VCaP (cell line): ENCODE data around the gene SAP30.
A peak's percentile ranks its signal among the peaks of the same experiment; 100 is the strongest.

ENCODE experiments used
- H3K27ac ChIP-seq: fragments of 450-650 bp; 2 replicates; pipeline ENCODE4 v1.5.1; 2017
- TF ChIP-seq, protein P1 (sequence below): fragments of 450-650 bp; conservative IDR thresholded peaks from 2 replicates; pipeline ENCODE4 v1.5.1; 2017; ENCODE audit warnings: mild to moderate bottlenecking, moderate library complexity

Gene SAP30

DNA sequence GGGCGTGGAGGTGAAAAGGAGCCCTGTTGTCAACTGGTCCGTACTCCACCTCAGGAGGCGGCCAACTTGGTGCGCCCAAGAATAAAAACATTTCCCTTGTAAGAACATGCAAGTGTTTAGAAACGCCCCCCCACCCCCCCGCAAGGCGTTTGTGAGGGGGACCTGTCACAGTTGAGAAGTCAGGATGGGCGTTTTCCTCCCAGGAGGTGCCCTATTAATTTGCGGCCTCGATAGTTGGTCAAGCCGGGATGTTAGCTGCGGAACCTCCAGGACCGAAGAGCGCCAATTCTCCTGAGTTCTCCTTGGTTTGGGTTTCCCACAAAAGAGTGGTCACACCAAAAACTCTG, 651 bp upstream of the SAP30 start:
- TF ChIP-seq, protein P1, sequence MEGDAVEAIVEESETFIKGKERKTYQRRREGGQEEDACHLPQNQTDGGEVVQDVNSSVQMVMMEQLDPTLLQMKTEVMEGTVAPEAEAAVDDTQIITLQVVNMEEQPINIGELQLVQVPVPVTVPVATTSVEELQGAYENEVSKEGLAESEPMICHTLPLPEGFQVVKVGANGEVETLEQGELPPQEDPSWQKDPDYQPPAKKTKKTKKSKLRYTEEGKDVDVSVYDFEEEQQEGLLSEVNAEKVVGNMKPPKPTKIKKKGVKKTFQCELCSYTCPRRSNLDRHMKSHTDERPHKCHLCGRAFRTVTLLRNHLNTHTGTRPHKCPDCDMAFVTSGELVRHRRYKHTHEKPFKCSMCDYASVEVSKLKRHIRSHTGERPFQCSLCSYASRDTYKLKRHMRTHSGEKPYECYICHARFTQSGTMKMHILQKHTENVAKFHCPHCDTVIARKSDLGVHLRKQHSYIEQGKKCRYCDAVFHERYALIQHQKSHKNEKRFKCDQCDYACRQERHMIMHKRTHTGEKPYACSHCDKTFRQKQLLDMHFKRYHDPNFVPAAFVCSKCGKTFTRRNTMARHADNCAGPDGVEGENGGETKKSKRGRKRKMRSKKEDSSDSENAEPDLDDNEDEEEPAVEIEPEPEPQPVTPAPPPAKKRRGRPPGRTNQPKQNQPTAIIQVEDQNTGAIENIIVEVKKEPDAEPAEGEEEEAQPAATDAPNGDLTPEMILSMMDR: no peak
- H3K27ac ChIP-seq: peak overlapping the region; percentile 82

DNA sequence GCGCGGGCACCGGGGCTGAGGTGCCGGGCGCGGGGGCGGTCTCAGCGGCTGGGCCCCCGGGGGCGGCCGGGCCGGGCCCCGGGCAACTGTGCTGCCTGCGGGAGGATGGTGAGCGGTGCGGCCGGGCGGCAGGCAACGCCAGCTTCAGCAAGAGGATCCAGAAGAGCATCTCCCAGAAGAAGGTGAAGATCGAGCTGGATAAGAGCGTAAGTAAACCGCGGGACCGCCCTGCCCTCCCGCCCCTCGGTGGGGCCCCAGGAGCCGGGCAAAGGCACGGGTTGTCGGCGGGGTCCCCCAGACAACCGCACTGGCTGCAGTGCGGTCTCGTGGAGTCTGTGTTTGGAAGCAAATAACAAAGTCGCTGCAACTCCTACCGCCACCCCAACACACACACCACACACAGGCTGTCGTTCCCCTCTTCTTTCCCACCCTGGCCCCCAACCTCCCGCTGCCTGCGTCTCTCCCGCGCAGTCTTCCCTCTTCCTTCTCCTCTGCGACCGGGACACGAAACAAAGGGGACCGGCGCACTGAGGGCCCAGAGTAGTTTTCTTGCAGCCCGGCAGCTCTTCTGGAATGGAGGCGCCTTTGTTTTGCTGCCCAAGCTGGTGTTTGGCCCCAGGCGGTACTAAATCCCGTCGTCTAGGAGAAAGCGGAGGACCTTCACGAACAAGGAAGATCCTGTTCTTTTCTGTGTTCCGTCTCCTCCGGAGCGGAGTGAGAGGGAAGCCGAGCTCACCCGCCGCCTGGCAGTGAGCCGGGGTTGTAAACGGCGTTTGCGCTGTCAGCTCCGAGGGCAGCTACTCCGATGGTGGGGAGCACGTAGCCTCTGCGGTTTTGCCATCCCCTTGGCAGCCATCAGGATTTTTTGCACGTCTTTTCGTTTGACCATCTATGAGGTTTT, 788 bp downstream of the SAP30 start:
- TF ChIP-seq, protein P1: no peak
- peak overlapping the region; percentile 82 for H3K27ac ChIP-seq

DNA sequence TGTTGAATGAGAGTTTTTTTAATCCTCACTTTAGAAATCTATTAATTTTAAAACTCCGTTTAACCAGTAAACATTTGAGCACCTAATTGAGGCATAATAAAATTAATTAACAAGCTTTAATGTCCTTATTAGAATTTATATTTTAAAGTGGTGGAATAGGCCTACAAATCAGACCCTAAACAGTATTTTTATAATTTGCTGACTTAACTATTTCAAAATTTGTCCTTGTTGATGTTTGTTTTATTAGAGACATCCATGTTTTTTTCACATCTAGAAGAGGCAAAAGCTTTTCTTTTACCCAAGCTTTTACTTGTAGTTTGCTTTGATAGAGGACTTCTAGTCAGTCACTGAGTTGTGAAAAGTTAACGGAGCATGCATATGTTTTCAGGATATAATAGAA, 3.8 kb downstream of the SAP30 start:
- H3K27ac ChIP-seq: no peak overlapping the region
- TF ChIP-seq, protein P1: no peak

DNA sequence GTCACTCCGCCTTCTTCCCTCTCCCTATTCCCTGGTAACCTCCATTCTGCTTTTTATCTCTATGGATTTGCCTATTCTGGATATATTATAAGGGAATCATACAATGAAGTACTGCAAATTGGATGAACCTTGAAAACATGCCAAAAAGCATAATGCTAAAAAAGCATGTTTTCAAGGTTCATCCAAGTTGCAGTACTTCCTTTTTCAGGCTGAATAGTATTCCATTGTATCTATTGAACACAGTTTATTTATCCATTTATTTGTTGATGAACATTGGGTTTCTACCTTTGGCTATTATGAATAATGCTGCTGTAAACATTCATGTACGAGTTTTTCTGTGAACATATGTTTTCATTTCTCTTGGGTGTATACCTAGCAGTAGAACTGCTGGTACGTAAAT, 9.2 kb downstream of the SAP30 start:
- TF ChIP-seq, protein P1: no peak
- H3K27ac ChIP-seq: no peak overlapping the region

DNA sequence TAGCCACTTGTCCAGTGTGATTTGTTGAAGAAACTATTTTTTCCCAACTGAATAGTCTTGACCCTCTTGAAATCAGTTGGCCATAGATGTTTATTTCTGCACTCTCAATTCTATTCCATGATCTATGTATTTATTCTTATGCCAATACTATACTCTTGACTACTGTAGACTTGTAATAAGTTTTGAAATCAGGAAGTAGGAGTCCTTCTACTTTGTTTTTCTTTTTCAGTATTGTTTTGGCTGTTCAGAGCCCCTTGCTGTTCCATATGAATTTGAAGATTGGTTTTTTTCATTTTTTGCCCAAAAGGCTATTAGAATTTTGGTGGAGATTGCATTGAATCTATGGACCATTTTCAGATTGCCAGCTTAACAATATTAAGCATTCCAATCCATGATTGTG, 10.2 kb downstream of the SAP30 start:
- no peak overlapping the region for H3K27ac ChIP-seq
- TF ChIP-seq, protein P1: no peak

DNA sequence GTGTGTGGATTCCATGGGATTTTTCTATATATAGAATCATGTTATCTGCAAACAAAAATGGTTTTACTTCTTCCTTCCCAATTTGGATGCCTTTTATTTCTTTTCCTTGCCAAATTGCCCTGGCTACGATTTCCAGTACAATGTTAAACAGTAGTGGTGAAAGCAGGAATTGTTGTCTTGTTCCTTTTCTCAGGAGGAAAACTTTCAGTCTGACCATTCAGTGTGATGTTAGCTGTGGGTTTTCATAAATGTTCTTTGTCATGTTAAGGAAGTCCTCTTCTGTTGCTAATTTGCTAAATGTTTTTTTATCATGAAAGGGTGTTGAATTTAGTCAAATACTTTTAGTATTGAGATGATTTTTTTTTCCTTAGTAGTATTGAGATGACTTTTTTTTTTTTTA, 10.9 kb downstream of the SAP30 start:
- no peak overlapping the region for H3K27ac ChIP-seq
- TF ChIP-seq, protein P1: no peak

DNA sequence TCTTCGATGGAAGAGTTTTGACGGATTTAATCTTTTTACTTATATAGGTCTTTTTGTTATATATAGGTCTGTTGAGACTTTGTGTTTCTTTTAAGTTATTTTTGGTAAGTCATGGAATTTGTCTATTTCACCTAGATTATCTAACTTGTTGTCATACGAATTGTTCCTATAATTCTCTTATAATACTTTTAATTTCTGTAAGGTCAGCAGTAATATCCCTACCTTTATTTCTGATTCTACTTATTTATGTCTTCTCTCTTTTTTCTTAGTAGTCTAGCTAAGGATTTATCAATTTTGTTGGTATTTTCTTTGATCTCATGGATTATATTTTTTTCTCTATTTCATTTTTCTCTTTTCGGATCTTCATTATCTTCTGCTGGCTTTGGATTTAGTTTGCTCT, 11.6 kb downstream of the SAP30 start:
- H3K27ac ChIP-seq: no peak overlapping the region
- TF ChIP-seq, protein P1: no peak
